GM23338 (cell line): ENCODE data around the gene VRK1. TPM values are rescaled to one million over a fixed set of nuclear protein-coding genes. Genes with fewer than 3 reads are reported as not detected.

ENCODE experiments used
- ATAC-seq: fragments of 200-7000 bp; cut with Tn5 transposase; 3 replicates; pipeline ENCODE4 v1.9.1; 2020
- DNase-seq: peaks from one replicate; pipeline ENCODE4 v3.0.0-alpha.2; 2015; ENCODE audit warnings: low spot score
- H2AFZ ChIP-seq: fragments of 200-600 bp; sonication (generic); 2 replicates; pipeline ENCODE4 v1.8.0; 2016; ENCODE audit warnings: antibody characterized with exemption, mild to moderate bottlenecking, moderate library complexity
- H3F3A ChIP-seq: fragments of 200-600 bp; sonication (generic); replicated peaks from 2 replicates; pipeline ENCODE4 v1.8.0; 2017; ENCODE audit warnings: antibody characterized with exemption, mixed run types, low read depth
- H3K27ac ChIP-seq: fragments of 200-600 bp; sonication (generic); 2 replicates; pipeline ENCODE4 v1.6.1; 2016; ENCODE audit warnings: low read depth
- H3K27me3 ChIP-seq: fragments of 200-600 bp; sonication (generic); 2 replicates; pipeline ENCODE4 v1.8.0; 2016; ENCODE audit warnings: mild to moderate bottlenecking, mixed run types, moderate library complexity; ENCODE audit not compliant: insufficient read depth
- H3K36me3 ChIP-seq: fragments of 200-600 bp; sonication (generic); 2 replicates; pipeline ENCODE4 v1.8.0; 2016; ENCODE audit warnings: mild to moderate bottlenecking; ENCODE audit not compliant: insufficient read depth
- H3K4me1 ChIP-seq: fragments of 200-600 bp; sonication (generic); 2 replicates; pipeline ENCODE4 v1.8.0; 2016; ENCODE audit warnings: mild to moderate bottlenecking, moderate library complexity; ENCODE audit not compliant: insufficient read depth
- H3K4me2 ChIP-seq: fragments of 200-600 bp; sonication (generic); 2 replicates; pipeline ENCODE4 v1.7.1; 2017; ENCODE audit warnings: mixed run types
- H3K4me3 ChIP-seq: fragments of 200-600 bp; sonication (generic); 2 replicates; pipeline ENCODE4 v1.6.1; 2016; ENCODE audit warnings: mixed run types
- H3K79me2 ChIP-seq: fragments of 200-600 bp; sonication (generic); replicated peaks from 2 replicates; pipeline ENCODE4 v1.8.0; 2017; ENCODE audit warnings: mild to moderate bottlenecking; ENCODE audit not compliant: insufficient read depth
- H3K9me2 ChIP-seq: fragments of 200-600 bp; sonication (generic); 2 replicates; pipeline ENCODE4 v1.8.0; 2017; ENCODE audit not compliant: insufficient read depth
- H4K20me1 ChIP-seq: fragments of 200-600 bp; sonication (generic); replicated peaks from 2 replicates; pipeline ENCODE4 v1.8.0; 2017; ENCODE audit warnings: mild to moderate bottlenecking; ENCODE audit not compliant: insufficient read depth
- H3K27ac Mint-ChIP-seq: 2 replicates; pipeline ENCODE4 v1.8.0; 2020; ENCODE audit warnings: inconsistent platforms, mild to moderate bottlenecking, moderate library complexity, mixed read lengths
- H3K27me3 Mint-ChIP-seq: 3 replicates; pipeline ENCODE4 v1.8.0; 2022; ENCODE audit warnings: low read depth, mild to moderate bottlenecking, moderate library complexity, mixed read lengths, inconsistent platforms; ENCODE audit not compliant: insufficient read depth, poor library complexity
- H3K36me3 Mint-ChIP-seq: 3 replicates; pipeline ENCODE4 v1.8.0; 2021; ENCODE audit warnings: low read depth, mild to moderate bottlenecking, inconsistent platforms, moderate library complexity, mixed read lengths
- H3K4me1 Mint-ChIP-seq: 3 replicates; pipeline ENCODE4 v1.8.0; 2020; ENCODE audit warnings: mild to moderate bottlenecking, inconsistent platforms, mixed read lengths
- H3K4me3 Mint-ChIP-seq: 3 replicates; pipeline ENCODE4 v1.8.0; 2021; ENCODE audit warnings: moderate library complexity, mild to moderate bottlenecking, inconsistent platforms, mixed read lengths
- H3K9me3 Mint-ChIP-seq: 3 replicates; pipeline ENCODE4 v1.8.0; 2020; ENCODE audit warnings: moderate library complexity, mild to moderate bottlenecking, inconsistent platforms, mixed read lengths
- CREB1 ChIP-seq: fragments of 250-450 bp; sonication (Bioruptor Pico); IDR thresholded peaks from 2 replicates; pipeline ENCODE4 v1.5.0; 2020; ENCODE audit warnings: low read depth, mild to moderate bottlenecking, moderate library complexity
- CTCF ChIP-seq, 2 experiments: fragments of 200-600 bp in 1 of 2; sonication (generic) in 1 of 2; conservative IDR thresholded peaks; 2 replicates each; pipeline versions ENCODE4 v1.5.1 to v1.6.1; 2016 to 2017; ENCODE audit warnings: antibody characterized with exemption in 2 of 2, low read depth in 2 of 2, mild to moderate bottlenecking in 2 of 2, moderate library complexity in 1 of 2
- EZH2phosphoT487 ChIP-seq: fragments of 200-600 bp; sonication (generic); IDR thresholded peaks from one replicate; pipeline ENCODE4 v1.8.1; 2018; ENCODE audit warnings: antibody characterized with exemption; ENCODE audit not compliant: unreplicated experiment
- JUNB ChIP-seq: IDR thresholded peaks from one replicate; pipeline ENCODE4 v1.6.1; 2016; ENCODE audit warnings: antibody characterized with exemption; ENCODE audit not compliant: unreplicated experiment
- NANOG ChIP-seq: IDR thresholded peaks from 2 replicates; pipeline ENCODE4 v1.6.1; 2016; ENCODE audit warnings: antibody characterized with exemption, borderline replicate concordance
- POLR2AphosphoS5 ChIP-seq: IDR thresholded peaks from 2 replicates; pipeline ENCODE4 v1.6.1; 2016; ENCODE audit warnings: antibody characterized with exemption, low read depth
- STAT1 ChIP-seq: IDR thresholded peaks from one replicate; pipeline ENCODE4 v1.6.1; 2016; ENCODE audit warnings: antibody characterized with exemption; ENCODE audit not compliant: unreplicated experiment
- ZNF462 ChIP-seq: fragments of 250-450 bp; sonication (Bioruptor Pico); IDR thresholded peaks from 2 replicates; pipeline ENCODE4 v1.5.0; 2020; ENCODE audit warnings: mild to moderate bottlenecking, moderate library complexity
- polyA plus RNA-seq: library from polyadenylated mRNA; unstranded; fragments of >200 nt; fragmentation: Nextera tagmentation; extraction: Ambion mirVana; gene quantifications from 2 replicates; pipeline ENCODE4 v1.2.1, GENCODE V29; 2016
- total RNA-seq: library from RNA; depleted of rRNA; stranded (reverse); fragments of >200 nt; shearing (Covaris generic); gene quantifications from 2 replicates; pipeline ENCODE4 v1.2.3, GENCODE V29; 2014
- TF ChIP-seq, protein P1 (sequence below): IDR thresholded peaks from 2 replicates; pipeline ENCODE4 v1.6.1; 2016; ENCODE audit warnings: antibody characterized with exemption
- TF ChIP-seq, protein P2 (sequence below): IDR thresholded peaks from one replicate; pipeline ENCODE4 v1.6.1; 2018; ENCODE audit warnings: antibody characterized with exemption; ENCODE audit not compliant: unreplicated experiment

VRK1 gene
- total and polyA plus RNA-seq, 2 experiments from 2014 or later: 83.8 to 119 TPM

DNA sequence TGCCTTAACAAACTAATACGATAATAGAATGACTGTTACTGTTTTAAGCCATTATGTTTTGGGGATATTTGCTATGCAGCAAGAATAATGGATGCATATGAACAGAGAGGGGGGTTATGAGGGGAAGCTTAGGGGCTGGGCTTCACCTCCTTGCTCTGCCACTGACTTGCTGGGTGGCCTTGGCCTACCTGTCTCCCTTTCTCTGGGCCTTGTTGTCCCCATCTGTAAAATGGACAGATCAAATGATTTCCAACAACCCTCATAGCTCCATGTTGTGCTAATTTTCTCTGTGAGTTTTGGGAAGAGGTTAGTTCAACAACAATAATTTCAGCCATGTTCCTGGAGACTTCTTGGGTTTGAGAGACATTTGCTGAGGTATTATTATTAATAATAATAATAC, 119.6 kb downstream of the VRK1 start:
- TF ChIP-seq, protein P1, sequence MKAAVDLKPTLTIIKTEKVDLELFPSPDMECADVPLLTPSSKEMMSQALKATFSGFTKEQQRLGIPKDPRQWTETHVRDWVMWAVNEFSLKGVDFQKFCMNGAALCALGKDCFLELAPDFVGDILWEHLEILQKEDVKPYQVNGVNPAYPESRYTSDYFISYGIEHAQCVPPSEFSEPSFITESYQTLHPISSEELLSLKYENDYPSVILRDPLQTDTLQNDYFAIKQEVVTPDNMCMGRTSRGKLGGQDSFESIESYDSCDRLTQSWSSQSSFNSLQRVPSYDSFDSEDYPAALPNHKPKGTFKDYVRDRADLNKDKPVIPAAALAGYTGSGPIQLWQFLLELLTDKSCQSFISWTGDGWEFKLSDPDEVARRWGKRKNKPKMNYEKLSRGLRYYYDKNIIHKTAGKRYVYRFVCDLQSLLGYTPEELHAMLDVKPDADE: no peak
- TF ChIP-seq CTCF (conservative IDR thresholded peaks at IDR 0.05; ENCODE audit: low read depth in 2 of 2) (no peak), STAT1 (no peak), CREB1 (CRISPR knock-in tag) (no peak), EZH2phosphoT487 (no peak), POLR2AphosphoS5 (no peak), NANOG (no peak), ZNF462 (CRISPR knock-in tag) (no peak), JUNB (no peak)
- TF ChIP-seq, protein P2, sequence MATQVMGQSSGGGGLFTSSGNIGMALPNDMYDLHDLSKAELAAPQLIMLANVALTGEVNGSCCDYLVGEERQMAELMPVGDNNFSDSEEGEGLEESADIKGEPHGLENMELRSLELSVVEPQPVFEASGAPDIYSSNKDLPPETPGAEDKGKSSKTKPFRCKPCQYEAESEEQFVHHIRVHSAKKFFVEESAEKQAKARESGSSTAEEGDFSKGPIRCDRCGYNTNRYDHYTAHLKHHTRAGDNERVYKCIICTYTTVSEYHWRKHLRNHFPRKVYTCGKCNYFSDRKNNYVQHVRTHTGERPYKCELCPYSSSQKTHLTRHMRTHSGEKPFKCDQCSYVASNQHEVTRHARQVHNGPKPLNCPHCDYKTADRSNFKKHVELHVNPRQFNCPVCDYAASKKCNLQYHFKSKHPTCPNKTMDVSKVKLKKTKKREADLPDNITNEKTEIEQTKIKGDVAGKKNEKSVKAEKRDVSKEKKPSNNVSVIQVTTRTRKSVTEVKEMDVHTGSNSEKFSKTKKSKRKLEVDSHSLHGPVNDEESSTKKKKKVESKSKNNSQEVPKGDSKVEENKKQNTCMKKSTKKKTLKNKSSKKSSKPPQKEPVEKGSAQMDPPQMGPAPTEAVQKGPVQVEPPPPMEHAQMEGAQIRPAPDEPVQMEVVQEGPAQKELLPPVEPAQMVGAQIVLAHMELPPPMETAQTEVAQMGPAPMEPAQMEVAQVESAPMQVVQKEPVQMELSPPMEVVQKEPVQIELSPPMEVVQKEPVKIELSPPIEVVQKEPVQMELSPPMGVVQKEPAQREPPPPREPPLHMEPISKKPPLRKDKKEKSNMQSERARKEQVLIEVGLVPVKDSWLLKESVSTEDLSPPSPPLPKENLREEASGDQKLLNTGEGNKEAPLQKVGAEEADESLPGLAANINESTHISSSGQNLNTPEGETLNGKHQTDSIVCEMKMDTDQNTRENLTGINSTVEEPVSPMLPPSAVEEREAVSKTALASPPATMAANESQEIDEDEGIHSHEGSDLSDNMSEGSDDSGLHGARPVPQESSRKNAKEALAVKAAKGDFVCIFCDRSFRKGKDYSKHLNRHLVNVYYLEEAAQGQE: no peak
- peaks cover 12% of the 10 kb centered on the region for H3K9me3 Mint-ChIP-seq
- peaks cover 7% of the 10 kb centered on the region for H3K27me3 Mint-ChIP-seq
- Histone ChIP-seq H4K20me1 (no peaks in the 10 kb centered on the region), H3F3A (no peaks in the 10 kb centered on the region), H3K36me3 (no peaks in the 10 kb centered on the region), H3K4me2 (no peak overlapping the region), H3K27ac (no peak overlapping the region), H3K4me1 (no peaks in the 10 kb centered on the region), H2AFZ (no peak overlapping the region), H3K9me2 (no peaks in the 10 kb centered on the region), H3K27me3 (no peaks in the 10 kb centered on the region), H3K79me2 (no peaks in the 10 kb centered on the region), H3K4me3 (no peak overlapping the region)
- H3K36me3 Mint-ChIP-seq: 0 out of 3 replicates have a peak, but pooled peaks cover 10% of the 10 kb centered on the region
- no peak overlapping the region for H3K27ac Mint-ChIP-seq
- H3K4me1 Mint-ChIP-seq: no peaks in the 10 kb centered on the region
- H3K4me3 Mint-ChIP-seq: no peak overlapping the region
- ATAC-seq (no peak), DNase-seq (no peak)
